Effector memory CD4-positive, alpha-beta T cell (primary cell): ENCODE measurements around the gene TRAFD1.
"Not testable (repeated sequence)": the region's sequence is repeated elsewhere in the genome, so short reads cannot be mapped to it uniquely, and the experiment has no call there.

ENCODE experiments used
- DNase-seq, 3 donors: peaks; one replicate each; pipeline ENCODE4 v3.0.0-alpha.2; 2020
- H3K27ac ChIP-seq: 2 replicates; pipeline ENCODE4 v1.7.0; 2013; ENCODE audit warnings: mild to moderate bottlenecking, low read length, moderate library complexity; ENCODE audit not compliant: insufficient read depth, poor library complexity, severe bottlenecking
- H3K27me3 ChIP-seq: replicated peaks from 2 replicates; pipeline ENCODE4 v1.7.0; 2013; ENCODE audit warnings: mild to moderate bottlenecking, low read length; ENCODE audit not compliant: insufficient read depth, control insufficient read depth, poor library complexity, severe bottlenecking
- H3K36me3 ChIP-seq: 2 replicates; pipeline ENCODE4 v1.7.0; 2013; ENCODE audit warnings: mild to moderate bottlenecking, low read length, moderate library complexity; ENCODE audit not compliant: control insufficient read depth, insufficient read depth
- H3K4me1 ChIP-seq: 2 replicates; pipeline ENCODE4 v1.7.0; 2013; ENCODE audit warnings: low read length, mild to moderate bottlenecking; ENCODE audit not compliant: control insufficient read depth, insufficient read depth, poor library complexity, severe bottlenecking
- H3K4me3 ChIP-seq: 2 replicates; pipeline ENCODE4 v1.7.0; 2013; ENCODE audit warnings: low read length, low read depth, mild to moderate bottlenecking; ENCODE audit not compliant: insufficient read depth, poor library complexity, severe bottlenecking
- H3K9me3 ChIP-seq: 2 replicates; pipeline ENCODE4 v1.7.0; 2013; ENCODE audit warnings: mild to moderate bottlenecking, low read length, moderate library complexity; ENCODE audit not compliant: control insufficient read depth
- total RNA-seq, 3 donors: gene quantifications; one replicate each; lab custom pipeline; 2026; lab: John Stamatoyannopoulos, UW

TRAFD1 gene, protein sequence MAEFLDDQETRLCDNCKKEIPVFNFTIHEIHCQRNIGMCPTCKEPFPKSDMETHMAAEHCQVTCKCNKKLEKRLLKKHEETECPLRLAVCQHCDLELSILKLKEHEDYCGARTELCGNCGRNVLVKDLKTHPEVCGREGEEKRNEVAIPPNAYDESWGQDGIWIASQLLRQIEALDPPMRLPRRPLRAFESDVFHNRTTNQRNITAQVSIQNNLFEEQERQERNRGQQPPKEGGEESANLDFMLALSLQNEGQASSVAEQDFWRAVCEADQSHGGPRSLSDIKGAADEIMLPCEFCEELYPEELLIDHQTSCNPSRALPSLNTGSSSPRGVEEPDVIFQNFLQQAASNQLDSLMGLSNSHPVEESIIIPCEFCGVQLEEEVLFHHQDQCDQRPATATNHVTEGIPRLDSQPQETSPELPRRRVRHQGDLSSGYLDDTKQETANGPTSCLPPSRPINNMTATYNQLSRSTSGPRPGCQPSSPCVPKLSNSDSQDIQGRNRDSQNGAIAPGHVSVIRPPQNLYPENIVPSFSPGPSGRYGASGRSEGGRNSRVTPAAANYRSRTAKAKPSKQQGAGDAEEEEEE
- total RNA-seq: 37.4 to 44.1 (median 37.9) reads per million in 3 donors

DNA sequence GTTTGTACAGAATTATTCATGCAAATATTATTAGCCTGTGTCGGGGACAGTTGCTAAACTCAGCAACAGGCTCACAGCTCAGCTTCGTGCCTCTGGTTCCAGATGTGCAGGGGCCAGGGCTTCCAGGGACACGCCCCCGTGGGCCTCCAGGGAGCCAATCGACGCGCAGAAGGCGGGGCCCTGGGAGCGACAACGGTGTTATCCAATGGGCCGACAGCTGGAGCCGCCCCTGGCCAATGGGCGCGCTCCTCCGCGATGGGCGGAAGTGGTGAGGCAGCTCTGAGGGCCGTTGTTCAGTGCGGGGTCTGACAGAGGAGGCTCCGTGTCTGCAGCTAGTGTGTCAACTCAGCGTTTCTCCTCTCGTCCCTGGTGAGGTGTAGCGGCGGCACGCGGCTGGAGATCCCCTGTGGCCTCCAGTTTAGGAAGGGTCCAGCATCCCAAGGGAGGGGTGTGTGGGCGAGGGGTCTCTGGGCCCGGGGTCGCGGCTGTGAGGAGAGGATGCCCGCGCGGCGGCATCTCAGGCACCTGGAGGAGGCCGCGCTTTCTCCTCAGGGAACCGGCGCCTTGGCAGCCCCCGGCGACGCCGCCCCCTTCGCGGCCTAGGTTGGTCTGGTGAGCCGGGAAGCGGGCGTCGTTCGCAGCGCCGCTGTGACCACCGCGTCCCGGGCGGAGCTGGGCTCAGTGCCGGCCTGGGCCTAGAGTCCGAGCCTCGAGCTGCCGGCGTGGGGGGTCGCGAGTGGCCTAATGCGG, at the start of gene TRAFD1:
TRAFD1 (plus strand) TSS at position 311 of the 750 bp plus-strand sequence. CDS start 4,963 bp downstream, outside the sequence.
- Histone ChIP-seq H3K4me1 (peaks cover 24% of the 10 kb centered on the region), H3K36me3 (no peaks in the 10 kb centered on the region), H3K4me3 (peak within 1 kb of the TSS; percentile 84), H3K27ac (peak within 1 kb of the TSS; percentile 88), H3K9me3 (no peaks in the 10 kb centered on the region), H3K27me3 (no peaks in the 10 kb centered on the region)
- DNase-seq: peak; percentile 93 to 98 (median 96)

- no peak for DNase-seq
- Histone ChIP-seq H3K36me3 (peaks cover 32% of the 10 kb centered on the region), H3K9me3 (no peaks in the 10 kb centered on the region), H3K4me3 (no peak overlapping the region), H3K4me1 (no peaks in the 10 kb centered on the region), H3K27ac (no peak overlapping the region), H3K27me3 (no peaks in the 10 kb centered on the region)
Measured at GRCh38 chr12:112087055-112087850, 38.1 kb upstream of the TRAFD1 start.

DNA sequence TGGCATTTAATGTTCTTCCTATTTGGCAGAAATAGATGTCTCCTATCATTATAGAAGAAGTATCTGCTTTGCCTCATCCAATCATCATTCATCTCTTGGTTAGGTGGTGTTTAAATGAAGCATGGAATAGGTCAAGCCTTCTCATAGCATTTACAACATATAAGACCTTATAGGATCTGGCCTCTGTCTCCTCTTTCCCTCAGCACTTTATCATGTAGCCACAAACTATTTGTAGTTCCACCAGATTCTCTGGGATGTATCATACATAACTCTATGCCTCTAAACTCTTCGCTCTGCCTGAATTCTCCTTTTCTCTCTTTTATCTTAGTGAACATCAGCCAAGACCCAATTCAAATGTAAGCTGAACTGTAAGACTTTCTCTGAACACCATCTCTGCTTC, 37.5 kb upstream of the TRAFD1 start:
- H3K36me3 ChIP-seq: peaks cover 32% of the 10 kb centered on the region
- DNase-seq: no peak

DNA sequence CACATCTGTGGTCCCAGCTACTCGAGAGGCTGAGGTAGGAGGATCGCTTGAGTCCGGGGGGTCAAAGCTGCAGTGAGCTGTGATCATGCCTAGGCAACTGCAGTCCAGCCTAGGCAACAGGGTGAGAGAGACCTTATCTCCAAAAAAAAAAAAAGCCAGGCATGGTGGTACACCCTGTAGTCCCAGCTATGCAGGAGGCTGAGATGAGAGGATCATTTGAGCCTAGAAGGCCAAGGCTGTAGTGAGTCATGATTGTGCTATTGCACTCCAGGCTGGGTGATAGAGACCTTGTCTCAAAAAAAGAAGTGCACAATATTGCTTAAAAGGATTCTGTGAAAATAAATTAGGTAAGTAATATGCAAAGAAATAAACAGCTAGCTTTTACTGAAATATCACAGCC, 33.8 kb upstream of the TRAFD1 start:
- no peaks in the 10 kb centered on the region for H3K9me3 ChIP-seq
- peaks cover 32% of the 10 kb centered on the region for H3K36me3 ChIP-seq
- no peaks in the 10 kb centered on the region for H3K27me3 ChIP-seq
- H3K4me1 ChIP-seq: no peaks in the 10 kb centered on the region
- H3K4me3 ChIP-seq: no peak overlapping the region
- H3K27ac ChIP-seq: no peak overlapping the region
- DNase-seq: no peak

More for the DNA sequence above, 37.5 kb upstream of the TRAFD1 start:
- Histone ChIP-seq H3K27ac (no peak overlapping the region), H3K9me3 (no peaks in the 10 kb centered on the region), H3K4me3 (no peak overlapping the region), H3K4me1 (no peaks in the 10 kb centered on the region), H3K27me3 (no peaks in the 10 kb centered on the region)

GRCh38 chr12:112096070-112096469, 29.3 kb upstream of the TRAFD1 start:
- Histone ChIP-seq H3K4me3 (no peak overlapping the region), H3K27ac (no peak overlapping the region), H3K27me3 (no peaks in the 10 kb centered on the region), H3K36me3 (peaks cover 17% of the 10 kb centered on the region), H3K9me3 (no peaks in the 10 kb centered on the region), H3K4me1 (no peaks in the 10 kb centered on the region)
- no peak for DNase-seq

- no peak overlapping the region for H3K4me3 ChIP-seq
- H3K36me3 ChIP-seq: peaks cover 14% of the 10 kb centered on the region
- H3K27me3 ChIP-seq: no peaks in the 10 kb centered on the region
- H3K9me3 ChIP-seq: no peaks in the 10 kb centered on the region
- no peak overlapping the region for H3K27ac ChIP-seq
- no peak for DNase-seq
- no peaks in the 10 kb centered on the region for H3K4me1 ChIP-seq
Measured at GRCh38 chr12:112096667-112097066, 28.7 kb upstream of the TRAFD1 start.

GRCh38 chr12:112097641-112098040, 27.7 kb upstream of the TRAFD1 start:
- no peak overlapping the region for H3K4me3 ChIP-seq
- DNase-seq: no peak
- H3K36me3 ChIP-seq: peaks cover 12% of the 10 kb centered on the region

GRCh38 chr12:112100500-112100899, 24.9 kb upstream of the TRAFD1 start:
- not testable (repeated sequence) for H3K4me1 ChIP-seq, H3K9me3 ChIP-seq, H3K4me3 ChIP-seq, DNase-seq, H3K27me3 ChIP-seq, H3K27ac ChIP-seq
- H3K36me3 ChIP-seq: peaks cover 12% of the 10 kb centered on the region

More at GRCh38 chr12:112097641-112098040, 27.7 kb upstream of the TRAFD1 start:
- Histone ChIP-seq H3K4me1 (no peaks in the 10 kb centered on the region), H3K9me3 (no peaks in the 10 kb centered on the region), H3K27me3 (no peaks in the 10 kb centered on the region), H3K27ac (no peak overlapping the region)

DNA sequence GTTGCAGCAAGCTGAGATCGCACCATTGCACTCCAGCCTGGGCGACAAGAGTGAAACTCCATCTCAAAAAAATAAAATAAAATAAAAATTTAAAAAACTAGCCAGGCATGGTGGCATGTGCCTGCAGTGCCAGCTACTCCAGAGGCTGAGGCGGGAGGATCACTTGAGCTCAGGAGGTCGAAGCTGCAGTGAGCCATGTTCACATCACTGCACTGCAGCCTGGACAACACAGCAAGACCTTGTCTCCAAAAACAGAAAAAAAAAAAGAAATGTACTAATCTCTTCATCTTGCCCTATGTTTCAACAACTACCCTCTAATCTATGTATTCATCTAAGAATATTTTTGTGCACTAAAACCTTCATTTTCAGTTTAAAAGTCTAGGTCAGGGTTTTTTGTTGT, 23.2 kb upstream of the TRAFD1 start:
- Histone ChIP-seq H3K36me3 (peaks cover 12% of the 10 kb centered on the region), H3K9me3 (no peaks in the 10 kb centered on the region), H3K27me3 (no peaks in the 10 kb centered on the region), H3K27ac (no peak overlapping the region), H3K4me3 (no peak overlapping the region), H3K4me1 (no peaks in the 10 kb centered on the region)
- DNase-seq: no peak
